ENCODE results near the gene ABCG1. TPM values are rescaled to one million over a fixed set of nuclear protein-coding genes. Genes with fewer than 3 reads are reported as not detected.

Gene ABCG1
- total RNA-seq, 1 donor from 2014 or later, result 1.2 TPM

DNA sequence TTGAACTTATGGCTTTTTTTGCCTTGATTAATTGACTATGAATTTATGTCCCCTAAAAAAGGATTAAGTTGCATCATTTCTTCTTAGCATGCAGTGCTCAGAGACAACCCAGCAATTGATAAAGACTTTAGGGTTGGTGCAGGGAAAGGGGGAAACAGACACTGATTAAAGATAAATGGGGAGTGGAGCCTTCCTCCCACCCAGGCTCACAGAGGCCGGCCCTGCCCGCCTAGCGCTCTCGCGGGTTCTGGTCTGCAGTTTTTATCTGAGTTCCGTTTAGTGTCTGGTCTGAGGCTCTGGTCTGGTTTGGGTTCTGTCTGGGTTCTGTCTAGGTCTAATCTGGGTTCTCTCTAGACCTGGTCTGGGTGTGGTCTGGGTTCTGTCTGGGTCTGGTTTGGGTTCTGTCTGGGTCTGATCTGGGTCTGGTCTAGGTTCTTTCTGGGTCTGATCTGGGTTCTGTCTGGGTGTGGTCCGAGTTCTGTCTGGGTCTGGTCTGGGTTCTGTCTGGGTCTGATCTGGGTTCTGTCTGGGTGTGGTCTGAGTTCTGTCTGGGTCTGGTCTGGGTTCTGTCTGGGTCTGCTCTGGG lies 48.1 kb downstream of the ABCG1 start:
- no peak for DNase-seq (ENCODE audit: low read depth)

DNA sequence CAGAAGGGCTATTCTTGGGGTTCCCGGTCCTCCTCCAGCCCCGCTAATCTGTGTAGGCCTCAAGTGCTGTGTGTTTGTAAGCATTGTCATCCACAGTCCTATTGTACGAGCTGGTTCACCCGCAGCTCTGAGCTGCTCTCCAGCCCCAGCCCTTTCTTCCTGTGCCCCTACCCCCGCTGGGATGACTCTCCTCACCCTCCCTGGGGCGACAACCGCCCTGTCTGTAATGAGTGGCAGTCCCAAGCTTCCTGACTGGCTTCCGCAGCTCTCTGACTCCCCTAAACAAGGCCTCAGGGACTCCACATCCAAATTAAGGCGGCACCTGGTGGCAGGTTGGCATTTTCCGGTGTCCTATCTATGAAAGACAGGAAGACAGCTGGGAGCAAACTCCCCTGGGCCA lies 50.4 kb downstream of the ABCG1 start:
- DNase-seq (ENCODE audit: low read depth), result no peak

DNA sequence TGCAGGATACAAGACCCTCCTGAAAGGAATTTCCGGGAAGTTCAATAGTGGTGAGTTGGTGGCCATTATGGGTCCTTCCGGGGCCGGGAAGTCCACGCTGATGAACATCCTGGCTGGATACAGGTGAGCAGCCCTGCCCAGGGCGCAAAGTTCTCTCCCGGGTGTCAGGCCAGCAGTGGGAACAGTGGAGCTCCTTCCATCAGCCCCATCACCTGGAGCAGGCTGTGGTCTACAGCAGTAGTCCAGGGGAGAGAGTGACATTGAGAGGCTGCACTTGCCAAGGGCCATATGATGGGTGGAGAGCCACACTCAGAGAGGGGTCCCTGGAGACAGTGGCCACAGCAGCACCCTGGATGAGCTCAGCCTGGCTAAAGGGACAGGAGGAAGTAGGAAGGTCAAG lies 52.1 kb downstream of the ABCG1 start:
- no peak for DNase-seq (ENCODE audit: low read depth)

DNA sequence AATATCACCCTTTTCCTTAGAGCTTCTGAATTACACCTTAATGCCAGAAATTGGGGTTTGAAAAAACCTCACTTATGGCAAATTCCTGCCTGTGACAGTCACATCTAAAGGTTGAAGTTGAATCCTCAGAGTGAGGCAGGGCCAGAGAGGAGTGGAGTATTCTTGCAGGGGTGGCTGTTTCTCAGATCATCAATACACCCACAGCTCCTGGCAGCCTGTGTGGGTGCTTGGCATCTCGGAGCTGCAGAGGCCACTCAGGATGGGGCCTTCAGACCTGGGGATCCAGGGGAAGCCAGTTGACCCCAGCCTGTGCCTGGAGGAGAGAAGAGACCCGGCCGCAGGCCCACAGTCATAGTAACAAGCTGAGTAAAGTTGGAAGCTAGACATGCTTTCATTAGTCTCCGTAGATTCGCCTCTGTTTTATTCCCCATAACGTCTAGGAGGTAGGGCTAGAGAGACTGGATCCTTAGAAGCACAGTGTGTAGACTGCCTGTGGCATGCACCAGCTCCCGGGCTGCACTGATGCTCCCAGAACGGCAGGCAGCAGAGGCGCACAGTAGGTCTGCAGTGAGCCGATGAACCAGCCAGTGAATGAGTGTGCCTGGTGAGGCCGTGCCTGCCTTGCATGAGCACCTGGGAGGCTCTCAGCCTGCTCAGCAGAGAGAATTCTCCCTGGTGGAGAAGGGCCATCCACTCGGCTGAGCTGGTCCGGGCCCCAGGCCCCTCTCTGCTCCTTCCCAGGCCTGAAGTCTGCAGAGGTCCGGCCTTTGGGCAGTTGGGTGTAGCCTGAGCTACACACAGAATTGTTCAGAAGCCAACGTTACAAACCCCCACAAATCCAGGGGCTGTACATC lies 53.4 kb downstream of the ABCG1 start:
- no peak for DNase-seq (ENCODE audit: low read depth)

DNA sequence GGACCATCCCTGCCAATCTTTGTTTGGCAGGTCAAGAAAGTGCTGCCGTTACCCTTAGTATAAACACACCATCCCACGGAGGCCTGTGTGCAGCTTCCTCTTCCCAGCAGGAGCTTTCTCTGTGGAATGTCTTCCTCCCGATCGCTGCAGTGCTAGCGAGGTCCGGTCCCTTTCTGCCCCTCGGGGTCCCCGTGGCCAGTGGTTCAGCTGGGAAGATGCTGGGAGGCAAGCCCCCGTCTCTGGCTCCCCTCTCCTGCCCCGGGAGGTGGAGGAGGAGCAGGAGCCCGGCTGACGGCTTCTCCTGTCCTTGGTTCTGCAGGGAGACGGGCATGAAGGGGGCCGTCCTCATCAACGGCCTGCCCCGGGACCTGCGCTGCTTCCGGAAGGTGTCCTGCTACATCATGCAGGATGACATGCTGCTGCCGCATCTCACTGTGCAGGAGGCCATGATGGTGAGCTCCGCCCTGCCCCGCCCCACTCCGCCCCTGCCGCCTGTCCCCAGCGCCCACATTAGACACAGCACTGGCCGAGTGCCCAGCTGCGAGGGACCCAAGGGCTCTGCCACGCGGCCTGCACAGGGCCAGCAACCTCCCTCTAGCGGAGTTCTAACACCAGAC lies 54.2 kb downstream of the ABCG1 start:
- no peak for DNase-seq (ENCODE audit: low read depth)

DNA sequence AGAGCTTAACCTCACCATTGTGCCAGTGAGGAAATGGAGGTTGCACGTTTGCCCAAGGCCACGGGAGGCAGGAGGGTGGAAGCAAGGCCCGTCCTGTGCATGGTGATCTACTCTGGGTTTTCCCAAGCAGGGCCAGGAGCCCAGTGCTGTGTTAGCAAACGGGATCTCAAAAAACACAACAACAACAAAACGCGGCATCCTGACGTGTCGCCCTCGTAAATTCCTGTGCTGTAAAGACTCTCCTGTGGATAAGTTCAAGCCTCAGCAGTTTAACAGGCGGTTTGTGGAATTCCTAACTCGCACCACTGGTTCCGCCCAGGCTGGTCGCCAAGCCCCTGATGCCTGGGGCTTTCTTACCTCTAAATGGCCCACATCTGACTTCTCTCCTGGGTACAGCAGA lies 57.1 kb downstream of the ABCG1 start:
- no peak for DNase-seq (ENCODE audit: low read depth)

DNA sequence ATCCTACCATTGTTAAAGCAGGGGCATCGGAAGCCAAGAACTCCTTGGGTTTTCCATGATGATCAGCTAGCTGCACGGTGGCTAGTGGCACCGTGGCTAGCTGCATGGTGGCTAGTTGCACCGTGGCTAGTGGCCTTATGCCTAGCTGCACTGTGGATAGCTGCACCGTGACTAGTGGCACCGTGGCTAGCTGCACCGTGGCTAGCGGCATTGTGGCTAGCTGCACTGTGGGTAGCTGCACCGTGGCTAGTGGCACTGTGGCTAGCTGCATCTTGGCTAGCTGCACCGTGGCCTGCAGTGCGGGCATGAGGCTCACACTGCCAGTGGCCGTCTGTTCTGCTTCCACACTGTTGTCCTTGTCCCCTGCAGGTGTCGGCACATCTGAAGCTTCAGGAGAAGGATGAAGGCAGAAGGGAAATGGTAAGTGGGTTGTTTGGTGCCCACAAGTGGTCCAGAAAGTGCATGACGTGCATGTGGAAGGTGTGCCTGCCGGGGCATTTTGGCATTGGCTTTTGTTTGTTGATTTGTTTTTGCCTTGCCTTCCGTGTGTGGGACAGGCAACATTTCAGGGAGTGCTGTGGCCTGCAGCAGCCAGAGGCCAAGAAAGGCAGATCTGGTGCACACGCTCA lies 57.7 kb downstream of the ABCG1 start:
- DNase-seq (ENCODE audit: low read depth), result no peak

DNA sequence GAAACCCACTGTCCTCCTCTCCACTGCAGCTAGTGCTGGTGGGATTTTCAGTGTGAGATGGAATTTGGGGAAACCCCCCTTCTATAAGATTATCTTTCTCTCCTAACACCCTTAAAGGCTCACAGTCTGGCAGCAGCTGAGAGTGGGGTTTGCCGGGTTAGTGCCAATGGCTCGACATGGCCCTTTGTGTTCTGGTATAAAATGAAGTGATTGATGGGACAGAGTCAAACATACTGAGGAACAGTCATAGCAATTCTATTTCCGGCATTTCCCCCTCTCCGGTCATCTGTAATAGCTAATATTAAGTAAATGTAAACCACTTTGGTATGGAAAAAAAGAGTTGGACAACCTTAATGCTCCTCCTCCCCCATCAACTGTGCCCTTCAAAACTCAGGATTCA lies 58.7 kb downstream of the ABCG1 start:
- no peak for DNase-seq (ENCODE audit: low read depth)

DNA sequence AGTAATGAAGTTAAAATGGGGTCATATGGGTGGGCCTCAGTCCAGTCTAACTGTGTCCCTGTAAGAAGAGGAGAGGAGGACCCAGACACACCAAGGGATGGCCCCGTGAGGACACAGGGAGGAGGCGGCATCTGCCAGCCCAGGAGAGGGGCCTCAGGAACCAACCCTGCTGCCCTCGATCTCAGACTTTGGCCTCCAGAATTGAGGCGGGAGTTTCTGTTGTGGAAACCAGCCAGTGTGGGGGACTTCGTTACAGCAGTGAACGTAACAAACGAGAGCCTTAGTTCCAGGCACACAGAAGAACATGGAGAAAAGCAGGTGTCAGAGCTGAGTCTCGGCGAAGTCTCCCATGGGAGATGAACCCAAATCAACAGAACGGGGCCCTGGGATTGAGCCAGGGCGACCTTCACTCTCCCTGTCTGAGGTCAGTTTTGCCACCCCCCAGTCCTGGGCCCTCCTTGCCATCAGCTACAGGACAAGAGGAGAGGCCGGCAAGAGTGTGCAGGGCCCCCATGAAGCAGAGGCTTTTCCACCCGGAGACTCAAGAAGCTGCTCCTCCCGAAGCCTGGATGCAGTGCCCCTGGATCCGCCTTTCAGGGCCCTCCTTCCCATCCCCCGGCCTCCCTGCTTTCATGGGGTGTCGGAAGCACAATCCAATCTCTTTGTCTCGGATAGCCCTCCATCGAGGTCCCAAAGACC lies 59.7 kb downstream of the ABCG1 start:
- DNase-seq (ENCODE audit: low read depth), result no peak

DNA sequence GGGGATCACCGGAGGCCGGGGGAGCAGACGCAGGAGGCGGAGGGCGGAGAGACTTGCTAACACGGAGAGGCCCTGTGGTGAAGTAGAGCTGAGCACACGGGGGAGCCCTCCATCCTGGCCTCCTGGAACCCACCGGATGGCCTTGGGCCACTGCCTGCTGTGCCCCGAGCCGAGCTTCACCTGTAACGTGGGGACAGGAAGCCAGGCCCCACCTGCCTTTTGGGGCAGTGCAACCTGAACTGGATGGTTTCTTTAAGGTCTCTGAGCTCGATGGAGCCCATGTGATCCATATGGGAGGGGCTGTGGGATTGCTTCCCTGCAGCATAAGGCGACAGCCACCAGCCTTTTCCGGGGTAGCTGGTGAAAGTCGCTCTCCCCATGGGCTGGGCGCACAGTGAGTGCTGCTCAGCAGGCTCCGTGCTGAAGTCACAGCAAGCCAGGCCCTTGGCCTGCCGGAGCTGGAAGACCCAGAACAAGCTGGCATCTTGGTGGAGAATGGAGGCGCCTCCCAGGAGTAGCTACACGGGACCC lies 60.5 kb downstream of the ABCG1 start:
- DNase-seq (ENCODE audit: low read depth), result no peak

DNA sequence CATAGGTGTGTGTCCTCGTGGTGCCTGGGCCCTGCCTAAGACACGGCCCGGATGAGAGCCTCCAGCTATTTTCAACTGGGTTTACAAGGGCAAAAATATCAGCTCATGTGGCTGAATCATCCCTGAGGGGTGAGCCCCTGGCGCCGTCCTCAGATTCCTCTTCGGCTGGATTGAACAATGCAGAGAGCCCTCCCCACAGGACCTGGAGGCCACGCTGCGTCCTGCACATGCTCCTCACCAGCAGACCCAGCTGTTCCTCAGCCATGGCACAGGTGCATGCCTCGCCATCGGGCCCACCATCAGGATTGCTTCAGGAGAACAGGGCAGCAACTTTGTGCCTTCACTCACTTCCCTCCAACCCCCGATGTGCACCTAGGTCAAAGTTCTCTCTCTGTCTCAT lies 60.9 kb downstream of the ABCG1 start:
- DNase-seq (ENCODE audit: low read depth), result no peak

DNA sequence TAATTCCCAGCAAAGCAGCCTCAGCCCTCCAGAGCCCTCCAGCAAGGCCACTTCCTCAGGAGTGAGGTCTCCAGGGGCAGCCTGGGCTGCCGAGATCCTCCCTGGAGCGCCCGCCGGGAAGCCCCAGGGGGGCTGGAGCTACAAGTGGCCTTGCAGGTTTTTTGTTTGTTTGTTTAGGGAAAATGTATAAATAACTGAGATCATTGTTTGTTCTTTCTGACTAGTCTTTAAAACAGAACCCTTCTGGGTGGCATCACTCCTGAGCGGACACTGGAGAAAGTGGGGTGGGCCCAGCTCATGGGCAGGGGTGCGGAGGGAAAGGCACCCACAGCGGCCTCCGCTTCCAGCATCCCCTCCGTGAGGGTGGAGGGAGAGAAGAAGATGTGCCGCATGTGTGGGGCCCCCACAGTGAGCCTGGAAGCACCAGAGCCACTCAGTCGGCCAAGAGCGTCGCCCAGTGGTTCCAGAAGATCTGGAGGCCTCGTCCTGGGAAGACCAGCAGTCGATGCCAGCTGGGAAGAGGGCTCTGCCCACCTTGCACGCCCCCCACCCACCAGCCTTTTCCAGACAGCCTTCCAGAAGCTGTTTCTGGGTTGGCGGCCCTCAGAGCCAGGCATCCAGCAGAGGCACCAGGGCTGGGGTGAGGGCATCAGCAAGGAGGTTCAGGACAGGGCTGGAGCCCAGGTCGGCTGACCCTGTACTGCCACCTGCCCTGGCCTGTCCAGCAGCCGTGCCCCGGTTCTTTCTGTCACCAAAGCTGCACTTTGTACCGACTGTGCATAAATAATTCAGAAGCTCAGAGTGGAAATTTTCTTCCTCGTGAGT lies 61.6 kb downstream of the ABCG1 start:
- DNase-seq (ENCODE audit: low read depth), result no peak

DNA sequence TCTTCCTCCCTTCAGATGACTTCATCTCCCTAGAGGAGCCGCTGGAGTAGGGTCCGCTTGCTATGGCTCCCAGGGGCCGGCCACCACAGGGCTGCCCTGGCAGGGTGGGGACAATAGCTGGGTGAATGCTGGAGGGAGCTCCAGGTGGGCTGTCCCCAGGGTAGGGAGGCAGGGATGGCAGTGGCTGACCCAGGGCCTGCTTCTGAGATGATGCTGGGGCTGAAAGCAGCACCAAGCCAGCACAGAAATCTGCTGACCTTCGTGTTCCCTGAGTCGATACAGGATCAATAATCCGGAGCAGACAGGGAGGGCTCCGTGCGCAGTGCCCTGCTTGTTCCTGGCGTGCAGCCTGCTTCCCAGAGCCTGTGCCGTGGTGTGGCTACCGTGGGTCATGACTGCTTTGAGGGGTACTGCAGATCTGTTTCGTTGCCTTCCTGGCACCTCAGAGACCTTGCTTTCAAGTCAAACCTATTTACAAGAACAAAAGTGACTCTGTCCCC lies 62.3 kb downstream of the ABCG1 start:
- DNase-seq (ENCODE audit: low read depth), result no peak

DNA sequence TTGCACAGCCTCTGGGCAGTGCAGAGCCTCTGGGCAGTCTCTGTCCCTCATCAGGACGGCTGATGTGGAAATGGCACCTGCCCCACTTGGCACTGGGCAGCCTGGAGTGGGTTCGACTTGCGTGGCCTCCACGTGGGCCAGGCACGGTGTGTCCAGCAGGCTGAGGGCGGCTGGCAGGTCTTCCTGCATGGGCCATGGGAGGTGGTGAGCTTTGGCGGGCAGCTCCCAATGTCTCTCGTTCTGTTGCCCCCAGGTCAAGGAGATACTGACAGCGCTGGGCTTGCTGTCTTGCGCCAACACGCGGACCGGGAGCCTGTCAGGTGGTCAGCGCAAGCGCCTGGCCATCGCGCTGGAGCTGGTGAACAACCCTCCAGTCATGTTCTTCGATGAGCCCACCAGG lies 63.1 kb downstream of the ABCG1 start:
- no peak for DNase-seq (ENCODE audit: low read depth)

DNA sequence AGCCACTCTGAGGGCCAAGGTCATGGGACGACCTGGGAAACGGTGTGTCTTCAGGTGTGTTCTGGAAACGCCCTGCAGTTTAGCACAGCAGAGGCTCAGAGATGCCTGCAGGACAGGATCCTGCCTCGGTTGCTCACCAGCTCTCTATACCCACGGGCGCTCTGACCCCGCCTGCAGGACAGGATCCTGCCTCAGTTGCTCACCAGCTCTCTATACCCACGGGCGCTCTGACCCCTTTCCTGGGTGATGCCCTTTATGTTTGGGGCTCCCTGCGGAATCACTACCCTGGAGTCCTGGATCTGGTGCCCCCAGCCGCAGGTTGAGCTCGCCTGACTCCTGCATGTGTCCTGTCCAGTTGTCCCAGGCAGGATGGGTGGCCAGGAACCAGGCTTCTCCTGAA lies 63.8 kb downstream of the ABCG1 start:
- no peak for DNase-seq (ENCODE audit: low read depth)

DNA sequence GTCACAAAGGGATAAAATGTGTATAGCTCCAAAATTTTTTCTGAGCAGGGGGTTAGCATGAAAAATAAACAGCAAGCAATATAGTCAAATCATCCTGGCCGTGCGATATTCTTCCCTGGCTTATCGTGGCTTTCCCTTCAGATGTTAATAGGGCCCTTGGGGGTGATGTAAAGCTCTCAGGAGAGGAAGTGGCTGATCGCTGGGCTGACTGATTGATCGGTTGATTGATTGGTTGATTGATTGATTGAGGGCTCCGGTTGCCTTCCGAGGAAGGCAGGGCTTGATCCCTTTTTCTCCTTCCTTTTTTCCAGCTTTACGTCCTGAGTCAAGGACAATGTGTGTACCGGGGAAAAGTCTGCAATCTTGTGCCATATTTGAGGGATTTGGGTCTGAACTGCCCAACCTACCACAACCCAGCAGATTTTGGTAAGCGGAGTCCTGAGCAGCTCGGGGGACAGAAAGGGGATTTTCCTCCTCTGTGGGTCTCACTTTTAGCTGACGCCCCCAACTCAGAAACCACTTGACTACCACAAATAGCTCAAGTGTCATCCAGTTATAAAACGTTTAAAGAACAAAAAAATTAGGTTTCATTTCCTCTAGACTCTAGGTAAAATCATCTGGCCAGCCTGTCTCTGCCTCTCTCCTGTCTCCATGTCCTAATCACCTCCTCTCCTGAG lies 66.8 kb downstream of the ABCG1 start:
- no peak for DNase-seq (ENCODE audit: low read depth)

DNA sequence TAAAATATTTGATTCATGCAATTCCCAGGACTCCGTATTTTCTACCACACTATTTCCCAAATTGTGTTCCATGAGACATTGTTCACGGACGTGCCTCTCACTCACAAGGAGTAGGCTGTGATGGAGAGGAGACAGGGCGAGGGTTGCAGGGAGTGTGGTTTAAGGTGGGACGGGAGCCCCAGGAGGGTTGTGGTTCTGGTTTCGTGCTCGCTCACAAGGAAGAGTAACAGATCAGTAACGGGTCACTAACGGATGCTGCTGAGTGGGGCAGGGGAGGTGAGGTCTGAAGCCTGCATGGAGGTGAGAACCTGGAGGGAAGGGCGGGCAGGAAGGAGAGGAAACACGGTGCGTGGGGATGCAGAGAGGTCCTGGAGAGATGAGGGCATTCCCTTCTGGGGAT lies 67.5 kb downstream of the ABCG1 start:
- DNase-seq (ENCODE audit: low read depth), result no peak

DNA sequence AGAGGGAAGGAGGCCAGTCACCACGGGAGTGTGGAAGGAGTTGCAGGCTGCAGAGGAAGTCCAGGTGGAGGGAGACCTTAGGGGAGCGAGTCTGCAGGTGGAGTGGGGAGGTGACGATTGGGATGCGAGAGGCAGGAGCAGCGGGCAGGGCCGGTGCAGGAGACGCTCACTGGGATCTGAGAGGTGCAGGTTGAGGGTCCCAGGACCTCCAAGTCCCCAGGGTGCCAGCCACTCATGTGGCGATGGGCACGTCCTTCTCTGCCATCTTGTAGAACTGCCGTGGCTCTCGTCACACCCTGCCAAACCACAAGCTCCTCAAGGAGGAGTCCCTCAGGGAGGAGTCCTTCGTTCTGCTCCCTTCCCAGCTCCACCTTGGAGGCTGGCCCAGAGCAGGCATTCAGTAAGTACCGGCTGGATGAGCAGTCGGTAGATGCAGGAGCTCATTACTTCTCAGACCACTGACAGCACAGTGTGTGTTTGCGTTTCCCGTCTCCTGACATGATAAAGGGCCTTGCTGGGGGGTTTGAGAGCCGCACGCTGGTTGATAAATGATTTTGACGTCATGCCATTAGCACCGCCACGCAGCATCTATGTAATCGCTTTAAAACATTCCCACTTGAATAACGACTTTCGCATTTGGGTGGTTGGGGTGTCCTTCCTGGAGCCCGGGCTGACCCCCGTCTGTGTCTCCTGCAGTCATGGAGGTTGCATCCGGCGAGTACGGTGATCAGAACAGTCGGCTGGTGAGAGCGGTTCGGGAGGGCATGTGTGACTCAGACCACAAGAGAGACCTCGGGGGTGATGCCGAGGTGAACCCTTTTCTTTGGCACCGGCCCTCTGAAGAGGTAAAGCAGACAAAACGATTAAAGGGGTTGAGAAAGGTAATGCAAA lies 68.5 kb downstream of the ABCG1 start:
- DNase-seq (ENCODE audit: low read depth), result no peak

DNA sequence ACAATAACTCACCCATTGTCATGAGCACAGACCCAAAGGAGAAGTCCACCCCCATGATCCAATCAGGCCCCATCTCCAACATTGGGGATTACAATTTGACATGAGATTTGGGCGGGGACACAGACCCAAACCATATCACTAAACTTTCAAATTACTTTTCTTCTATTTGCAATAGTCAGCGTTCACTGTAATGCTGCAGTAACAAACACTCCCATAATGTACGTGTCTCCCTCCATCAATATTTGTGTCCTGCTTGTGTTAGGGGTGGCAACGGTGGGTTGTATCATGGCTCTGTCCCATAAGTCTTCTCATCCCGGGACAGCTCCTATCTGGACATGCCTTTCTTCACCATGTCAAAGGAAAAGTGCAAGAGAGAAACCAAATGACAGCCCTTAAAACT lies 70.0 kb downstream of the ABCG1 start:
- no peak for DNase-seq (ENCODE audit: low read depth)

All from myocyte (in vitro differentiated cells).